Spleen (tissue), 7 donors: ENCODE results near the gene C9orf72.

ENCODE experiments used
- CTCF ChIP-seq, 11 experiments: fragments of 200-600 bp in 7 of 11; fragments of 450-650 bp in 4 of 11; sonication (generic) in 4 of 11; IDR thresholded peaks in 8 of 11; conservative IDR thresholded peaks in 3 of 11; 1 replicate in 7 of 11; 2 replicates in 4 of 11; pipeline versions ENCODE4 v1.4.0 to v1.8.0; 2016 to 2021; ENCODE audit warnings: antibody characterized with exemption in 11 of 11, inconsistent platforms in 4 of 11, mild to moderate bottlenecking in 1 of 11
- POLR2A ChIP-seq, 3 donors: fragments of 450-650 bp; IDR thresholded peaks; one replicate each; pipeline ENCODE4 v1.5.1; 2017; ENCODE audit warnings: antibody characterized with exemption in 3 of 3, mild to moderate bottlenecking in 1 of 3
- POLR2AphosphoS5 ChIP-seq, 3 donors: sonication (generic); formaldehyde crosslinking; IDR thresholded peaks; one replicate each; pipeline ENCODE4 v1.5.1; 2017; ENCODE audit warnings: antibody characterized with exemption in 3 of 3
- donor health status: DM: no; HTN: no; CAD: no; lungs with moderate emphysema.
- donor health status: DM: no; HTN: no; CAD: no.
- donor health status: DM: no; HTN: no; CAD: no.

- no peak for TF ChIP-seq CTCF (IDR thresholded peaks at IDR 0.05 in 8 of 11, conservative IDR thresholded peaks at IDR 0.05 in 3 of 11)
- TF ChIP-seq POLR2A (IDR thresholded peaks at IDR 0.05): no peak
- TF ChIP-seq POLR2AphosphoS5 (IDR thresholded peaks at IDR 0.05): no peak
Measured at GRCh38 chr9:27566118-27566517, 7.2 kb downstream of the C9orf72 start.
